Smooth muscle cell (in vitro differentiated cells): ENCODE measurements around the gene MYBPH. TPM values are rescaled to one million over a fixed set of nuclear protein-coding genes. Genes with fewer than 3 reads are reported as not detected.

ENCODE experiments used
- DNase-seq: peaks from one replicate; lab custom pipeline; 2025; ENCODE audit not compliant: unreplicated experiment; lab: John Stamatoyannopoulos, UW
- H2AFZ ChIP-seq: fragments of 200-600 bp; sonication (generic); 2 replicates; pipeline ENCODE4 v1.6.0; 2016; ENCODE audit warnings: antibody characterized with exemption, low read depth, mild to moderate bottlenecking
- H3F3A ChIP-seq: fragments of 200-600 bp; sonication (generic); 2 replicates; pipeline ENCODE4 v1.6.0; 2017; ENCODE audit warnings: antibody characterized with exemption, low read depth
- H3K27ac ChIP-seq: fragments of 200-600 bp; sonication (generic); 2 replicates; pipeline ENCODE4 v1.5.1; 2016; ENCODE audit warnings: low read depth, mild to moderate bottlenecking
- H3K27me3 ChIP-seq: fragments of 200-600 bp; sonication (generic); 2 replicates; pipeline ENCODE4 v1.6.1; 2016; ENCODE audit warnings: low read depth, mild to moderate bottlenecking
- H3K36me3 ChIP-seq: fragments of 200-600 bp; sonication (generic); 2 replicates; pipeline ENCODE4 v1.5.1; 2016; ENCODE audit warnings: low read depth
- H3K4me1 ChIP-seq: fragments of 200-600 bp; sonication (generic); 2 replicates; pipeline ENCODE4 v1.5.1; 2016; ENCODE audit warnings: low read depth
- H3K4me2 ChIP-seq: fragments of 200-600 bp; sonication (generic); 2 replicates; pipeline ENCODE4 v1.6.0; 2016; ENCODE audit warnings: mild to moderate bottlenecking
- H3K4me3 ChIP-seq: fragments of 200-600 bp; sonication (generic); 2 replicates; pipeline ENCODE4 v1.5.1; 2016; ENCODE audit warnings: mild to moderate bottlenecking
- H3K79me2 ChIP-seq: fragments of 200-600 bp; sonication (generic); 2 replicates; pipeline ENCODE4 v1.6.0; 2016; ENCODE audit warnings: low read depth, mild to moderate bottlenecking
- H3K9ac ChIP-seq: fragments of 200-600 bp; sonication (generic); 2 replicates; pipeline ENCODE4 v1.6.0; 2016; ENCODE audit warnings: low read depth
- H3K9me3 ChIP-seq: fragments of 200-600 bp; sonication (generic); replicated peaks from 2 replicates; pipeline ENCODE4 v1.5.1; 2016; ENCODE audit warnings: low read depth
- H4K20me1 ChIP-seq: fragments of 200-600 bp; sonication (generic); 2 replicates; pipeline ENCODE4 v1.6.0; 2016; ENCODE audit warnings: low read depth
- WGBS: methylation state at CpG from one replicate; pipeline ENCODE4 v1.1.7; 2016; ENCODE audit warnings: low lambda C conversion rate; 5-methylcytosine and 5-hydroxymethylcytosine counted together
- polyA plus RNA-seq: library from polyadenylated mRNA; unstranded; fragments of >200 nt; fragmentation: Nextera tagmentation; extraction: Ambion mirVana; gene quantifications from 2 replicates; pipeline ENCODE4 v1.2.1, GENCODE V29; 2016
- total RNA-seq: library from RNA; depleted of rRNA; stranded (reverse); fragments of >200 nt; gene quantifications from 2 replicates; pipeline ENCODE4 v1.2.3, GENCODE V29; 2014
- TF ChIP-seq, protein P1 (sequence below): fragments of 200-600 bp; sonication (generic); IDR thresholded peaks from 2 replicates; pipeline ENCODE4 v1.5.1; 2017; ENCODE audit warnings: borderline replicate concordance, mild to moderate bottlenecking, antibody characterized with exemption; ENCODE audit not compliant: insufficient read depth, poor library complexity, severe bottlenecking

The MYBPH gene
- total and polyA plus RNA-seq, 2 experiments from 2014 or later: 0.67 to 1.7 TPM

DNA sequence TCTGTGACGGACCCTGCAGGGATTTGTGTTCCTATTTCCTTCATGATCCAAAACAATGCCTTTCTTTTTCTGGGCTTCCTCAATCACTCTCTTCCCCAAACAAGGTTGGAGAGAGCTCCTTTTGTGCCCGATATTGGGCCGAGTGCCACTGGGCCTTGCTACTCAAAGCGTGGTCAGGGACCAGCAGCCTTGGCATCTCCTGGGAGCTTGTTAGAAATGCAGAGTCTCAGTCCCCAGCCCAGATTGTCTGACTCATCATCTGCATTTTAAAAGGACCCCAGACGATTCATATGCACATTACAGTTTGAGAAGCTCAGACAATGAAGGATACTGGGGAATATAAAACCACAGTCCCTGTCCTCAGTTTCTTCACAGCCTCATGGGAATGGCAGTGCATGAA, 28.2 kb downstream of the MYBPH start:
- WGBS: 66% methylated on average over 5 of the region's 5 CpGs
- Histone ChIP-seq H2AFZ (no peak overlapping the region), H3K27me3 (no peaks in the 10 kb centered on the region), H3K9ac (no peak overlapping the region), H3F3A (no peaks in the 10 kb centered on the region), H3K9me3 (no peaks in the 10 kb centered on the region), H3K4me3 (no peak overlapping the region), H3K79me2 (peaks cover 10% of the 10 kb centered on the region), H3K4me2 (no peak overlapping the region), H3K4me1 (peaks cover 19% of the 10 kb centered on the region), H3K36me3 (no peaks in the 10 kb centered on the region), H4K20me1 (no peaks in the 10 kb centered on the region), H3K27ac (no peak overlapping the region)
- no peak for DNase-seq
- TF ChIP-seq, protein P1, sequence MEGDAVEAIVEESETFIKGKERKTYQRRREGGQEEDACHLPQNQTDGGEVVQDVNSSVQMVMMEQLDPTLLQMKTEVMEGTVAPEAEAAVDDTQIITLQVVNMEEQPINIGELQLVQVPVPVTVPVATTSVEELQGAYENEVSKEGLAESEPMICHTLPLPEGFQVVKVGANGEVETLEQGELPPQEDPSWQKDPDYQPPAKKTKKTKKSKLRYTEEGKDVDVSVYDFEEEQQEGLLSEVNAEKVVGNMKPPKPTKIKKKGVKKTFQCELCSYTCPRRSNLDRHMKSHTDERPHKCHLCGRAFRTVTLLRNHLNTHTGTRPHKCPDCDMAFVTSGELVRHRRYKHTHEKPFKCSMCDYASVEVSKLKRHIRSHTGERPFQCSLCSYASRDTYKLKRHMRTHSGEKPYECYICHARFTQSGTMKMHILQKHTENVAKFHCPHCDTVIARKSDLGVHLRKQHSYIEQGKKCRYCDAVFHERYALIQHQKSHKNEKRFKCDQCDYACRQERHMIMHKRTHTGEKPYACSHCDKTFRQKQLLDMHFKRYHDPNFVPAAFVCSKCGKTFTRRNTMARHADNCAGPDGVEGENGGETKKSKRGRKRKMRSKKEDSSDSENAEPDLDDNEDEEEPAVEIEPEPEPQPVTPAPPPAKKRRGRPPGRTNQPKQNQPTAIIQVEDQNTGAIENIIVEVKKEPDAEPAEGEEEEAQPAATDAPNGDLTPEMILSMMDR: no peak

DNA sequence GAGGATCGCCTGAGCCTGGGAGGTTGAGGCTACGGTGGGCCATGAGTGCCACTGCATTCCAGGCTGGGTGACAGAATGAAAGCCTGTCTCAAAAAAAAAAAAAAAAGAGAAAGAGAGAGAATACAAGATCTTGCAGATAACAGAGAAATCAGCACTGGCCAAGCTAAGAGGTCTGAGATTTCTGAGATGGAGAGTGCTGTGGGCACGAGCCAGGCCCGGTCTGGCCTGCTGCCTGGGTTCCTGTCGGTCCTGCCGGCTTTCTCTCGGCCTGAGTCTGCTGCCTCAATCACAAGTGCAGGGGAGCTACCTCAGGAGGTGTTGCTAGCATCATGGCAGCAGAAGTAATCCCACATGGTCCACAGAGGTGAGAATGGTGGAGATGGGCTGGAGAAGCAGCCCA, 29.1 kb downstream of the MYBPH start:
- Histone ChIP-seq H4K20me1 (no peaks in the 10 kb centered on the region), H3K27ac (no peak overlapping the region), H3K79me2 (peaks cover 10% of the 10 kb centered on the region), H2AFZ (no peak overlapping the region), H3K4me1 (peaks cover 11% of the 10 kb centered on the region), H3K27me3 (no peaks in the 10 kb centered on the region), H3K4me2 (no peak overlapping the region), H3K36me3 (no peaks in the 10 kb centered on the region), H3K9me3 (no peaks in the 10 kb centered on the region), H3K9ac (no peak overlapping the region), H3K4me3 (no peak overlapping the region), H3F3A (no peaks in the 10 kb centered on the region)
- no peak for DNase-seq
- TF ChIP-seq, protein P1: no peak
- 89% methylated on average over 7 of the region's 7 CpGs for WGBS

DNA sequence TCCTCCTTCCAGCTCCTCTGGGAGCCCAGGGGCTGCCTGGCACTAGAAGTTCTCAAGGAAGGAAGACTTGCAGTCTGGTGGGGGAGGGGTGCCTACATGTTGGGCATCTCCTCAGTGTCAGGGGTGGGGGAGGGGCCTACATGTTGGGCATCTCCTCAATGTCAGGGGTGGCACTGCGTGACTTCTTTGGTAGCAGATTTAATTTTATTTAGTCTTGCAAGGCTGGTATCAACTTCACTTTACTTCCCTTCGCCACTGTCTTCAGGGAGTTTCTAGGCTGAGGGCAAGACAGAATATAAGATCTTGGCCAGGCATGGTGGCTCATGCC, 29.6 kb downstream of the MYBPH start:
- DNase-seq: no peak
- WGBS: 98% methylated on average over 2 of the region's 2 CpGs
- Histone ChIP-seq H3K9me3 (no peaks in the 10 kb centered on the region), H3K9ac (no peak overlapping the region), H3K79me2 (peaks cover 10% of the 10 kb centered on the region), H3K4me2 (no peak overlapping the region), H3K4me1 (peaks cover 7% of the 10 kb centered on the region), H3K27ac (no peak overlapping the region), H2AFZ (no peak overlapping the region), H3K27me3 (no peaks in the 10 kb centered on the region), H3F3A (no peaks in the 10 kb centered on the region), H4K20me1 (no peaks in the 10 kb centered on the region), H3K36me3 (no peaks in the 10 kb centered on the region), H3K4me3 (no peak overlapping the region)
- TF ChIP-seq, protein P1: no peak

DNA sequence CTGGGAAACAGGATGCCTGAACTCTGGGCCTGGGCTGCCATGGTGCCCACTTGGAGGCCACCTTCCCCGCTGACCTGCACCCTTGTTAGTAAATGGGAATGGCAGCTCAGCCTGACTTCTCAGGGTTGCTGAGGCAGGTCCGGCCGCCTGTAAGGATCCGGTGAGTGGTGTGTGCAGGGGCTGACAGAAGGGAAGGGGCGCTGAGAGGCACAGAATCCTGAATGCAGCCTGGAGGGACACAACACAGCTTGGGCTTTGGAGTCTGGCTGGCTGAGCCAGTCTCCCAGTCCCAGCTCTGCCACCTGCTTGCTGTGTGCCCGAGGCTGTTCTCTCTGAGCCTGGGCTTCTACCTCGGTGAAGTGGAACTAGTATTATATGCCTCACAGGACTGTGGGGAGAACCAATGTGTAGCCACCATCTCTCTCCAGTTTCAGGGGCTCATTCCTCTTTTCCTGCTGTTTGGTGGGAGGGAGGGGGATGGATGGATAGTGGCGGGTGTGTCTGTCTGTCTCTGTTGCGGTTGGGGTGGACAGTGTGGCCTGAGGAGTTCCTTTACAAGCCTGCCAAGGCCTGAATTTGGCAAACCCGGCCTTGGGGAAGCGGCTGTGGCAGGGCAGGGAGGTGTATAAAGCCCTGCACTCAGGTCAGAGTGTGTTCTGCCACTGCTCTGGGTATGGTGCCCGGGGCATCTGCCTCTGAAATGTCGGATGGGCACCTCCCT, 30.1 kb downstream of the MYBPH start:
- Histone ChIP-seq H4K20me1 (no peaks in the 10 kb centered on the region), H3F3A (no peaks in the 10 kb centered on the region), H3K4me3 (no peak overlapping the region), H3K4me2 (no peak overlapping the region), H3K27ac (no peak overlapping the region), H3K79me2 (peaks cover 10% of the 10 kb centered on the region), H3K9ac (no peak overlapping the region), H3K9me3 (no peaks in the 10 kb centered on the region), H3K27me3 (no peaks in the 10 kb centered on the region), H3K4me1 (peaks cover 8% of the 10 kb centered on the region), H2AFZ (no peak overlapping the region), H3K36me3 (no peaks in the 10 kb centered on the region)
- TF ChIP-seq, protein P1: no peak
- DNase-seq: no peak
- WGBS: 88% methylated on average over 13 of the region's 13 CpGs
